Endothelial cell of umbilical vein (primary cell): ENCODE data around the gene VAC14. TPM values are rescaled to one million over a fixed set of nuclear protein-coding genes. Genes with fewer than 3 reads are reported as not detected.

Experiments
- BruUV-seq: library from RNA; stranded (reverse); fragments of 400-500 nt; replicated peaks from 2 replicates; lab custom pipeline; 2021; lab: Mats Ljungman, UMichigan
- CTCF ChIA-PET: fragments of 300-600, 350-600 bp; sonication (Branson Sonifier 250); formaldehyde crosslinking; loops from one replicate; lab custom pipeline; 2021; ENCODE audit warnings: antibody characterized with exemption, inconsistent platforms; lab: Charles Lee
- POLR2A ChIA-PET: fragments of 300-600, 350-600 bp; sonication (Branson Sonifier 250); formaldehyde crosslinking; loops from one replicate; lab custom pipeline; 2021; ENCODE audit warnings: antibody characterized with exemption, inconsistent platforms; lab: Charles Lee
- DNase-seq: peaks from one replicate; pipeline ENCODE4 v3.0.0-alpha.2; 2011; ENCODE audit warnings: low read depth, low spot score
- FAIRE-seq: peaks from 2 replicates; lab custom pipeline; 2011; peaks lifted over from hg19 to GRCh38; lab: Jason Lieb, UNC
- H2AFZ ChIP-seq: 2 replicates; pipeline ENCODE4 v1.6.0; 2012; ENCODE audit warnings: low read depth, low read length, control low read depth, inconsistent platforms
- H3K27ac ChIP-seq: 2 replicates; pipeline ENCODE4 v1.5.1; 2011; ENCODE audit warnings: low read depth, mild to moderate bottlenecking, control low read depth, low read length, moderate library complexity; ENCODE audit not compliant: insufficient read depth
- H3K27me3 ChIP-seq, 2 experiments: 2 replicates each; pipeline versions ENCODE4 v1.6.0 to v1.6.1; 2011; ENCODE audit warnings: low read length in 2 of 2, mixed read lengths in 1 of 2; ENCODE audit not compliant: control insufficient read depth in 2 of 2, insufficient read depth in 2 of 2
- H3K36me3 ChIP-seq, 2 experiments: 2 replicates in 1 of 2; 3 replicates in 1 of 2; pipeline ENCODE4 v1.5.1; 2011; ENCODE audit warnings: low read length in 2 of 2, mild to moderate bottlenecking in 1 of 2, moderate library complexity in 1 of 2; ENCODE audit not compliant: control insufficient read depth in 2 of 2, insufficient read depth in 2 of 2; ENCODE audit errors: extremely low read depth in 1 of 2
- H3K4me1 ChIP-seq: 3 replicates; pipeline ENCODE4 v1.5.1; 2011; ENCODE audit warnings: mild to moderate bottlenecking, low read length; ENCODE audit not compliant: control insufficient read depth, insufficient read depth; ENCODE audit errors: extremely low read depth
- H3K4me2 ChIP-seq: 2 replicates; pipeline ENCODE4 v1.6.1; 2011; ENCODE audit warnings: low read length, control low read depth, mixed read lengths; ENCODE audit not compliant: insufficient read depth
- H3K4me3 ChIP-seq, 3 experiments: fragments of 200-600 bp in 1 of 3; sonication (generic), shearing (Covaris generic) in 1 of 3; replicated peaks in 1 of 3; 2 replicates each; pipeline ENCODE4 v1.5.1; 2011 to 2016; ENCODE audit warnings: control low read depth in 3 of 3, low read length in 3 of 3, mild to moderate bottlenecking in 2 of 3, inconsistent platforms in 1 of 3, low read depth in 1 of 3, moderate library complexity in 1 of 3; ENCODE audit not compliant: insufficient read depth in 1 of 3
- H3K79me2 ChIP-seq: 2 replicates; pipeline ENCODE4 v1.6.0; 2012; ENCODE audit warnings: low read length, inconsistent platforms; ENCODE audit not compliant: control insufficient read depth, insufficient read depth
- H3K9ac ChIP-seq: replicated peaks from 2 replicates; pipeline ENCODE3; 2011; ENCODE audit warnings: low read length, control low read depth; ENCODE audit not compliant: insufficient read depth; ENCODE audit errors: extremely low read depth
- H3K9me1 ChIP-seq: replicated peaks from 3 replicates; pipeline ENCODE4 v1.6.0; 2011; ENCODE audit warnings: mild to moderate bottlenecking, low read length; ENCODE audit not compliant: control insufficient read depth, insufficient read depth; ENCODE audit errors: extremely low read depth
- H3K9me3 ChIP-seq: replicated peaks from 2 replicates; pipeline ENCODE4 v1.5.1; 2012; ENCODE audit warnings: low read length, inconsistent platforms; ENCODE audit not compliant: control insufficient read depth, insufficient read depth
- H4K20me1 ChIP-seq: replicated peaks from 2 replicates; pipeline ENCODE3; 2011; ENCODE audit warnings: mild to moderate bottlenecking, low read length; ENCODE audit not compliant: control insufficient read depth, insufficient read depth; ENCODE audit errors: extremely low read depth
- CTCF ChIP-seq, 2 donors: IDR thresholded peaks; 1 replicate in 1 of 2; 2 replicates in 1 of 2; pipeline ENCODE4 v1.5.1; 2011; ENCODE audit warnings: low read length in 2 of 2, mild to moderate bottlenecking in 2 of 2, moderate library complexity in 2 of 2, control low read depth in 1 of 2, inconsistent platforms in 1 of 2, low read depth in 1 of 2; ENCODE audit not compliant: insufficient read depth in 1 of 2; ENCODE audit errors: extremely low read depth in 1 of 2
- EZH2 ChIP-seq: IDR thresholded peaks from 2 replicates; pipeline ENCODE4 v1.6.1; 2012; ENCODE audit warnings: borderline replicate concordance, low read depth, mild to moderate bottlenecking, moderate library complexity, low read length, inconsistent platforms; ENCODE audit not compliant: severe bottlenecking
- FOS ChIP-seq: IDR thresholded peaks from 2 replicates; pipeline ENCODE4 v1.6.1; 2011; ENCODE audit warnings: mild to moderate bottlenecking, low read length, moderate library complexity, borderline replicate concordance; ENCODE audit not compliant: insufficient read depth
- GATA2 ChIP-seq: IDR thresholded peaks from 2 replicates; pipeline ENCODE4 v1.7.0; 2011; ENCODE audit warnings: low read depth, mild to moderate bottlenecking, moderate library complexity, mixed read lengths, low read length; ENCODE audit not compliant: insufficient read length, insufficient read depth
- JUN ChIP-seq: IDR thresholded peaks from 2 replicates; pipeline ENCODE4 v1.6.1; 2011; ENCODE audit warnings: borderline replicate concordance, low read depth; ENCODE audit not compliant: insufficient read length, insufficient read depth
- MAX ChIP-seq: IDR thresholded peaks from 2 replicates; pipeline ENCODE4 v1.6.1; 2011; ENCODE audit not compliant: insufficient read depth, insufficient read length
- MYC ChIP-seq: IDR thresholded peaks from one replicate; pipeline ENCODE4 v1.6.1; 2011; ENCODE audit warnings: mild to moderate bottlenecking, low read depth, low read length
- POLR2A ChIP-seq: IDR thresholded peaks from 2 replicates; pipeline ENCODE4 v1.6.1; 2012; ENCODE audit warnings: low read depth, mild to moderate bottlenecking, control low read depth, low read length
- POLR2AphosphoS5 ChIP-seq: IDR thresholded peaks from 2 replicates; pipeline ENCODE4 v1.6.1; 2012; ENCODE audit warnings: low read depth, mild to moderate bottlenecking, control low read depth, low read length, moderate library complexity; ENCODE audit not compliant: insufficient read depth
- dilution Hi-C: fragments of 300-500 bp; cut with MboI; formaldehyde crosslinking; loops from one replicate; pipeline ENCODE4 v1.15.0; 2019; ENCODE audit warnings: low sequenced_read_pairs; ENCODE audit not compliant: extremely low pct_ligation_motif_present
- intact Hi-C: fragments of 100-400 bp; cut with micrococcal nuclease; formaldehyde crosslinking; loops from one replicate; pipeline ENCODE4 v1.10.0; 2022
- polyA plus RNA-seq, 4 experiments: library from polyadenylated mRNA; depleted of rRNA in 3 of 4; stranded (reverse) in 3 of 4; unstranded in 1 of 4; fragments of >200 nt; gene quantifications; 2 replicates each; pipeline versions ENCODE4 v1.2.1 to v1.2.3, GENCODE V29; 2011 to 2012; ENCODE audit warnings: missing spikeins in 1 of 4
- total RNA-seq: library from RNA; stranded (reverse); gene quantifications from 2 replicates; pipeline ENCODE4 v1.2.3, GENCODE V29; 2021

The VAC14 gene
- total and polyA plus RNA-seq, 2 donors (not counting 3 experiments of a cell fraction or from before 2014, with no cell fraction given), result 37.6 to 57.9 TPM

GRCh38 chr16:70790815-70791214 lies 10.1 kb downstream of the VAC14 start:
- Histone ChIP-seq H4K20me1 (no peaks in the 10 kb centered on the region), H3K27me3 (no peaks in the 10 kb centered on the region), H3K4me1 (no peaks in the 10 kb centered on the region), H2AFZ (no peak overlapping the region), H3K79me2 (peaks cover 30% of the 10 kb centered on the region), H3K4me3 (no peak overlapping the region), H3K4me2 (no peak overlapping the region), H3K36me3 (peaks cover 0 to 6% of the 10 kb centered on the region in 2 experiments), H3K9me1 (no peaks in the 10 kb centered on the region), H3K9me3 (no peaks in the 10 kb centered on the region), H3K27ac (no peak overlapping the region), H3K9ac (no peak overlapping the region)
- TF ChIP-seq MYC (no peak), POLR2AphosphoS5 (no peak), EZH2 (no peak), FOS (no peak), CTCF (IDR thresholded peaks at IDR 0.05; ENCODE audit: extremely low read depth in 1 of 2, insufficient read depth in 1 of 2, low read depth in 1 of 2, low read length in 2 of 2) (no peak), POLR2A (no peak), MAX (no peak), GATA2 (no peak), JUN (no peak)
- BruUV-seq, result no TSS peak
- intact Hi-C loops, result no loop called here
- no peak for FAIRE-seq
- CTCF ChIA-PET, result no interaction called here
- POLR2A ChIA-PET, result no interaction called here
- dilution Hi-C loops, result no loop called here
- no peak for DNase-seq
